Measurements from ENCODE around the gene DEPP1.

Gene DEPP1

DNA sequence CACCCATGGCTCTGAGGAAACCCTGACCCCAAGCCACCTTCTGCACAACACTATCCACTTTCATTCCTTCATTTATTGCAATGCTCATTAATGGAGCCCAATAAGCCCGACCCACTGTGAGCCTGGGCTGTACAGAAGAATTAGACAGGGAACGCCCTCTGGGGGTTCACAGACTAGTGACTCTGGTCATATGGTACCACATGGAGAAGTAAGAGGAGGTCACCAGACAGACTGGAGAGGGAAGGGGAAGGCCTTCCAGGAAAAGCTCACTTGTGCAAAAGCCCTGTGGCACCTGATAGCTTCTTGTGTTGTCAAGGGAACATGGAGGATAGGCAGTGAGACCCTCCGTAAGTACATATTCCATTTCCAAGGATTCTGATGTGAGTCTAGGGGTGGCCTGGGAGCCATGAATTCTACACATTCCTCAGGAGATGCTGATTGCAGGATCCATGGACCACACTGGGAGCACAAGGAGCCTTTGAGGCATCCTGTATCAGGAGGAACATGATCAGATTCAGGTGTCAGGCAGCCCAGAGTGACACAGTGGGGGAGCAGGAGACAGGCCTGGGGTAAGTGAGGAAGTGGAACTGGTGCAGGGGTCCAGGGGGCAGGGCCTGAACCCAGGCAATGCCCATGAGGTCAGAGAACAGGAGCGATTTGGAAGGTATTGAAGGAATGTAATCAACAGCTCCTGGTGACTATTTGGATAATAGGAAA, 47.5 kb downstream of the DEPP1 start:
- TF ChIP-seq CTCF (IDR thresholded peaks at IDR 0.05; ENCODE audit: poor library complexity, severe bottlenecking): no peak

GRCh38 chr10:44929356-44930255, 49.0 kb downstream of the DEPP1 start:
- no peak for TF ChIP-seq CTCF (IDR thresholded peaks at IDR 0.05; ENCODE audit: poor library complexity, severe bottlenecking)
- H3K27ac ChIP-seq (ENCODE audit: poor library complexity, severe bottlenecking): no peak overlapping the region
- H3K27me3 ChIP-seq (ENCODE audit: insufficient read depth, poor library complexity, severe bottlenecking): no peaks in the 10 kb centered on the region
- no peak overlapping the region for H3K4me3 ChIP-seq (ENCODE audit: severe bottlenecking)
- DNase-seq (ENCODE audit: low spot score) (no peak), ATAC-seq (ENCODE audit: low read depth) (no peak)
- no peaks in the 10 kb centered on the region for H3K9me3 ChIP-seq (ENCODE audit: severe bottlenecking)
- no peaks in the 10 kb centered on the region for H3K36me3 ChIP-seq (ENCODE audit: low read depth)
- H3K4me1 ChIP-seq (ENCODE audit: insufficient read depth, poor library complexity, severe bottlenecking): no peaks in the 10 kb centered on the region

More for the DNA sequence above, 47.5 kb downstream of the DEPP1 start:
- DNase-seq (ENCODE audit: low spot score): no peak
- no peak overlapping the region for H3K27ac ChIP-seq (ENCODE audit: poor library complexity, severe bottlenecking)
- H3K36me3 ChIP-seq (ENCODE audit: low read depth): no peaks in the 10 kb centered on the region
- H3K27me3 ChIP-seq (ENCODE audit: insufficient read depth, poor library complexity, severe bottlenecking): no peaks in the 10 kb centered on the region
- H3K4me3 ChIP-seq (ENCODE audit: severe bottlenecking): no peak overlapping the region
- H3K4me1 ChIP-seq (ENCODE audit: insufficient read depth, poor library complexity, severe bottlenecking): no peaks in the 10 kb centered on the region
- no peaks in the 10 kb centered on the region for H3K9me3 ChIP-seq (ENCODE audit: severe bottlenecking)
- ATAC-seq (ENCODE audit: low read depth): no peak

GRCh38 chr10:44928462-44928861, 50.1 kb downstream of the DEPP1 start:
- ATAC-seq (ENCODE audit: low read depth): no peak
- Histone ChIP-seq H3K36me3 (ENCODE audit: low read depth) (no peaks in the 10 kb centered on the region), H3K4me3 (ENCODE audit: severe bottlenecking) (no peak overlapping the region), H3K9me3 (ENCODE audit: severe bottlenecking) (no peaks in the 10 kb centered on the region), H3K27ac (ENCODE audit: poor library complexity, severe bottlenecking) (no peak overlapping the region), H3K4me1 (ENCODE audit: insufficient read depth, poor library complexity, severe bottlenecking) (no peaks in the 10 kb centered on the region), H3K27me3 (ENCODE audit: insufficient read depth, poor library complexity, severe bottlenecking) (no peaks in the 10 kb centered on the region)
- TF ChIP-seq CTCF (IDR thresholded peaks at IDR 0.05; ENCODE audit: poor library complexity, severe bottlenecking): no peak
- no peak for DNase-seq (ENCODE audit: low spot score)

GRCh38 chr10:44927352-44927751, 51.3 kb downstream of the DEPP1 start:
- Histone ChIP-seq H3K27ac (ENCODE audit: poor library complexity, severe bottlenecking) (no peak overlapping the region), H3K27me3 (ENCODE audit: insufficient read depth, poor library complexity, severe bottlenecking) (no peaks in the 10 kb centered on the region), H3K4me3 (ENCODE audit: severe bottlenecking) (no peak overlapping the region), H3K36me3 (ENCODE audit: low read depth) (no peaks in the 10 kb centered on the region), H3K9me3 (ENCODE audit: severe bottlenecking) (no peaks in the 10 kb centered on the region), H3K4me1 (ENCODE audit: insufficient read depth, poor library complexity, severe bottlenecking) (no peaks in the 10 kb centered on the region)
- ATAC-seq (ENCODE audit: low read depth) (no peak), DNase-seq (ENCODE audit: low spot score) (no peak)
- no peak for TF ChIP-seq CTCF (IDR thresholded peaks at IDR 0.05; ENCODE audit: poor library complexity, severe bottlenecking)
